Measurements from ENCODE around the gene CNTN6.

DNA sequence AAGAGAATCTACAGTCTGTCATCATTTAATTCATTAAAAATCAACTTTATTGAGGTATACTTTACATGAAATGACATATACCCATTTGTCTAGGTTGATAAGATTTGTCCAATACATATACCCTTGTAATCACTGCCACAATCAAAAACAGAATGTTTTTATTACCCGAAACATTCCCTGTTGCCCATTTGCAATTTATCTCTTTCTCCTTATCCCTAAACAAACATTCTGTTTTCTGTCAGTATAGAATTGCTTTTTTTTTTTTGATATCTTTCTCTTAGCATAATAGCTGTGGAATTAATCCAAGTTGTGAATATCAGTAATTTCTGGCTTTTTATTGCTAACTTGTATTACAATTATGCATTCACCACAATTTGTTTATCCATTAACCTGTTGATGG is 4.3 kb upstream of the CNTN6 start:
- TF ChIP-seq, protein P1, sequence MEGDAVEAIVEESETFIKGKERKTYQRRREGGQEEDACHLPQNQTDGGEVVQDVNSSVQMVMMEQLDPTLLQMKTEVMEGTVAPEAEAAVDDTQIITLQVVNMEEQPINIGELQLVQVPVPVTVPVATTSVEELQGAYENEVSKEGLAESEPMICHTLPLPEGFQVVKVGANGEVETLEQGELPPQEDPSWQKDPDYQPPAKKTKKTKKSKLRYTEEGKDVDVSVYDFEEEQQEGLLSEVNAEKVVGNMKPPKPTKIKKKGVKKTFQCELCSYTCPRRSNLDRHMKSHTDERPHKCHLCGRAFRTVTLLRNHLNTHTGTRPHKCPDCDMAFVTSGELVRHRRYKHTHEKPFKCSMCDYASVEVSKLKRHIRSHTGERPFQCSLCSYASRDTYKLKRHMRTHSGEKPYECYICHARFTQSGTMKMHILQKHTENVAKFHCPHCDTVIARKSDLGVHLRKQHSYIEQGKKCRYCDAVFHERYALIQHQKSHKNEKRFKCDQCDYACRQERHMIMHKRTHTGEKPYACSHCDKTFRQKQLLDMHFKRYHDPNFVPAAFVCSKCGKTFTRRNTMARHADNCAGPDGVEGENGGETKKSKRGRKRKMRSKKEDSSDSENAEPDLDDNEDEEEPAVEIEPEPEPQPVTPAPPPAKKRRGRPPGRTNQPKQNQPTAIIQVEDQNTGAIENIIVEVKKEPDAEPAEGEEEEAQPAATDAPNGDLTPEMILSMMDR (IDR thresholded peaks at IDR 0.05): no peak
- TF ChIP-seq POLR2A (IDR thresholded peaks at IDR 0.05): no peak

Measured in vagina (tissue), 2 donors.